Pons (tissue), 1 donor: ENCODE data around the gene RBM44.

Source experiments
- DNase-seq: peaks from one replicate; pipeline ENCODE4 v3.0.0-alpha.2; 2016; ENCODE audit warnings: low spot score

The RBM44 gene

DNA sequence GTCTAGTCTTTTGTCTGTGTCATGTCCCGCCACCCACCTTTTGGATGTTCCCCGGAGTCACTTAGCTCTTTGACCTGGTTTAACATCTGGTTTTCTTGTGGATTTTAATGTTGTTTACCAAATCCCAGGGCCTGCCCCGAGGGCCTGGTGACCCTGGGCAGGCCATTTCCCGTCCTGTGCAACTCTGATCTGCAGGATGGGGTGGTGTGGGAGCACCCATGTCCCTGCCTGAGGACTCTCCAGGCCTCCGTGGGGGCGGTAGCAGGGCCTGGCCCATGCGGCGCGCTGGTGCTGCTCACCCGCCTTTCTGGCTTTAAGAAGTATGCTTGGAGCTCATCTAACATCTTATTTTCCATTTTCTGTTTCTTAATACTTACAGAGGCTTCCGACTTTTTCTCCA, 71.5 kb downstream of the RBM44 start:
- no peak for DNase-seq

GRCh38 chr2:237870754-237871651, 72.4 kb downstream of the RBM44 start:
- DNase-seq = no peak

GRCh38 chr2:237872178-237872887, 73.8 kb downstream of the RBM44 start:
- DNase-seq = no peak

DNA sequence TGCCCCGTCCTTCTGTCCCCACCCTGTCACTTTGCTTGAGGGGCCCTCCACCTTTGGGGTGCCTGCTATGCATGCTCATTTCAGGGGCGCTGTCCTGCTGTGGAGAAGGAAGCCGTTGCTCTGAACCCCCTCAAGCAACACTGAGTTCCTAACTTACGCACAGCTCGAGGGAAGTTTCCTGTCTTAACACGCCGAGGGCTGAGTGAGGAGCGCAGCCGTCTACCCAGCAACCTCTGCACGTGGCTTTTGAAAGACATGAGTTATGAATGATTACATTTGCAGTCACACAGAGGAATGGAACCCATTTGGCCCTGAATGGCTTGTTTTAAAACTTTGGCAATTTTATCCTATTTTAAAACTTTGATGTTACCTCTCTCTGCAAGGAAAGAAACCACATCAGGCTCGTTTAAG, 74.8 kb downstream of the RBM44 start:
- DNase-seq = no peak

GRCh38 chr2:237873897-237874551, 75.4 kb downstream of the RBM44 start:
- no peak for DNase-seq

GRCh38 chr2:237874585-237875161, 76.1 kb downstream of the RBM44 start:
- DNase-seq = no peak

- DNase-seq = no peak
Observed at GRCh38 chr2:237875256-237876060, 76.9 kb downstream of the RBM44 start.

- DNase-seq = no peak
Observed at GRCh38 chr2:237876061-237876526, 77.5 kb downstream of the RBM44 start.

DNA sequence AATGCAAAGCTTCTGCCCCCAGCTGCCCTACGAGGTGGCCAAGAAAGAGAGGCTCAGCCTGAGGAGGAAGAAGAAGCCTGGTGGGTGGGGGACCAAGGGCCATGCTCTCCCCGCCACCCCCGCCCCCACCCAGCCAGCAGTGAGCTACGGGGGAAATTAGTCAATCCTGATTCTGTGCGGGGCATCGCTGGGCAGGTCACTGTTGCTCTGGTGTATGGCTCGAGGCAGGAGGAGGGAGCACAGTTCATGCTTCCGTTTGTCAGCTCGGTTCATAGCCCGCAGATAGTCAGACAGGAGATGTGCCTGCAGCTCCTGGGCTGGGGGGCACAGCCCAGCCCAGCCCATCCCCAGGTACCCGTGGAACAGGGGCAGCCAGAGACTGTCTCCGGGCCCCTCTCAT, 78.0 kb downstream of the RBM44 start:
- DNase-seq = no peak

DNA sequence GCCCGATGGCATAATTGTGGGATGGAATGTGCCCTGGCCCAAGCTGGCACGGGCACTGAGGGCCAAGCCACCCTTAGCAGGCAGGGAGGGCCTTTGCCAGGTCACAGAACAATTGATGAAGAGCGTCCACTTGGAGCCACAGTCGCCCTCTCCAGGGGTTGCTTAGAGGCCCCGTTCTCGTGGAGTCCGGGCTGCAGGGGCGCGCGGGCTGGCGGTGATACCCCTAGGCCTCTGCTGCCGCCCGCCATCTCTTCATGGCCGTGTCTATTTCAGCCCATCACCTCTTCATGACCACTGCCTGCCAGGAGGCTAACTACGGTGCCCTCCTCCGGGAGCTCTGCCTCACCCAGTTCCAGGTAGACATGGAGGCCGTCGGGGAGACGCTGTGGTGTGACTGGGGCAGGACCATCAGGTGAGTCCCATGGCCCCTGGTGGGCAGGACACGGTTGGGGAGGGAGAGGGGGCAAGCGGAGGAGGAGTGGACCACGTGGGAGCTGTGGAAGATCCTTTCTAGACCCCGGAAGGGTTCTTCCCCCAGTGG, 78.4 kb downstream of the RBM44 start:
- DNase-seq = no peak

DNA sequence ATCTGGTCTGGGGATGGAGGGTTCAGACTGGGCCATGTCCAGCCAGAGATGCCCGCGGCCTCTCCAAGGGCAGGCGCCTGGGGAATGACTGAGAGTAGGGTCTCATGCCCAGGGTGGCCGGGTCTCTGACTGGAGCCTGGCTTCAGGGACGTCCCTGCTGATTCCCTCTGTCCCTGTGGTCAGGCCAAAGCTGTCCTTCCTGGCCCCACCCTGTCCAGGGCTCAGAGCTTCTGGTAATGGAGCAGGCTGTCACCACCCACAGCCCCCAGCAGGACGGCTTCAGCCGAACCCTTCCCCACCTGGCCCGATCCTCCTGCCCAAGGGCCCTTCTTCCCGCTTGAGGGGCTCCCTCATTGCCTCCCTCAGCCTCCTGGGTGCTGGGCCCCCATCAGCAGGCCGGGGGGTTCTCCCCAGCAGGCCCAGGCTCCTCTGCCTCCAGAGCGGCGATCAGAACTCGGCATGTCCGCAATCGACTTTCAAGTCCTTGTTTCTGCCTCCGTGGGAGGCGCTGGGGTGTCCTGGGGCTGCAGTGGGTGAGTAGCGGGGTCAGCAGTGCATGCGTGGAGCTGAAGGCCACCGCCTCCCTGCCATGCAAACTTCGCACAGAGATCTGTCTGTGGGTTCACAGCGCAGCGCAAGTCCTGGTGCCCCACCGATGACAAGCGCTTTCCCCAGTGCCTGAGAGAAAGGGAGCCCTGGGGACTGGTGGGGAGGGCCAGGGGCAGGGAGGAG, 79.2 kb downstream of the RBM44 start:
- DNase-seq = no peak

DNA sequence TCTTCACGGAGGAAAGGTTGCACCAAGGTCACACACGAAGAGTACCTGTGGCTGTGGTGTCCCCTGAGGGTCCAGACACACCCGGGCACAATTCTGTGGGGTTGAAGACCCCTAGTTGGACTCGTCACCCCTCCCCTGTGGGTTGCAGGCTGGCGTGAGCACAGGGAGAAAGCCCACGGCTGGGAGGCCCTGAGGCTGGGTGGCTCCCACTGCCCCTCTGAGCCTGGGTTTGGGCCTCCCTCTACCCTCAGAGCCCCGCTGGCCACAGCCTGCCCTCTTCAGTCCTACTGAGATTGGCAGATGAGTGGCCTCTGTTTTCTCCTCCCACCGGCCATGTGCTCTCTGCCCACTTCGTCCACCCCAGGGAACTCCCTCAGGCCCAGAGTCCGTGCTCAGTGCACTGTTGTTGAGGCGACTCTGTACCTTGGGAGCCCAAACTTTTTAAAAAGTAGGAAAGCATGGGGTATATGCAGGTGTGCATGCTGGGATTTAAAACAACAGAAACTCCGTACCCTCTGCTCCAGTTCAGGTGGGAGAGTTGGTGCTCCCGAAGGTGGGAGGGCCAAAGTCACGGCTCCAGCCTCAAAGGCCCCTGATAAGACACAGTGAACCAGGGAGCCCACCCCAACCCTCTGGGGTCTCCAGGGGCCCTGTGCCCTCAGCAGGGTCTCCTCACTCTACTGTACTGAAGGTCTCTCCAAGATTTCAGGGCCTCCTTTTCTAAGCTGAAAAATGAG, 79.9 kb downstream of the RBM44 start:
- no peak for DNase-seq

DNA sequence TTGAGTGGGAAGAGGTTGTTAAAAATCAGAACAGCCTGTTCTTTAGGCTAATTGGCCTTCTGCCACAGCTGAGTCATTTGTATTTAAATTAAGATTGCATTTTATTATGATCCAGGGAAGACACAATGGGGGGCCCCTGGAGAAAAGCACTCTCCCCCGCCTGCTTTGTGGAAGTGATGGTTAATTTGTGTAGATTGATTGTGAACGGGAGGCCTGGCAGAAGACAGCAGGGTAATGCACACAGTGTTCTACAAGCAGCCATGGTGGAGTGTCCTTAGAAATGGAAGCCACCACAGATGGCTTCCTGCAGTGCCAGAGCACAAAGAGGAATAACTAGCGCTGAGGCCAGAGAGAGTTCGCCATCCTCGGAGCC, 80.5 kb downstream of the RBM44 start:
- no peak for DNase-seq

- DNase-seq = no peak
Observed at GRCh38 chr2:237879991-237880560, 81.5 kb downstream of the RBM44 start.

DNA sequence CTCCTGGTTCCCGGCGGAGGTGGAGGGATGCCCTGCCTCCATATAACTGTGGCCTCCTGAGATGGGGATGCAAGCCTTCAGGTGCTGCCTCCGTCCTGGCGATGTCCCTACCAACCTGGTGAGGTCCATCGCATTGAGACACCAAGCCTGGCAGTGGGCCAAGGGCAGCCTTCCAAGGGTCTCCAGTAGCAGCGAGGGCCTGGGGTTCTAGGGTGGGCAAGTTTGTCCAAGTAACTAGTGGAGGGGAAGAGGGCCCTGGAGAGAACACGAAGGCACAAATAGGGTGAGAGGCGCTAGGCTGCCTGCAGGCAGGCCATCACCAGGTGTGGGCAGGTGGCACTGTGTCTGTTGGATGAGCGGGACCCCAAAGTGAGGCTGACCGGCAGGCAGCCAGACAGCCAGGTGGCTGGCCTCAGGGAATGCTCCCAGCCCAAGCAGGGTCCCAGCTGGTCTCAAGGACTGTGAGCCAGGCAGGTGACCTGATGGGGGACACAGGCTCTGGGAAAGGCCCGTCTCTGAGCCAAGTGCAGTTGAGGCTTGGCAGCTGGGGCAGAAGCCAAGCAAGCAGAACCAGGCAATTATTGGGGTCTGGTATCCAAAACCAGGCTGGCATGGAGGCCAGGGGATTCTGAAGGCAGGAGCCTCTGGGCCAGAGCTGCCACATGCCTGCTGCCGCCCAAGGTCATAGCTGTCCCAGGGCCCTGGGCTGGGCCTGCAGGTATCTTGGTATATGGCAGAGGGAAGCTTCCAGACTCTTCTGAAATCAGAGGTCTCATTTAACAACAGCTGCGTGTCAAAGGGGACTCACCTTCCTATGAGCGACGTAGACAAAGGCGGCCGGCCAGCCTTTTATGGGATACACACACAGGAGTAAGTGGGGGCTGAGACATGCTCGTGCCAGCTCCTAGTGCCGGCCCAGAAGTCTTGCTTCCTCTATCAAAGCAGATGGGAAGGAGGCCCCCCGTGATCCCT, 84.2 kb downstream of the RBM44 start:
- no peak for DNase-seq

DNA sequence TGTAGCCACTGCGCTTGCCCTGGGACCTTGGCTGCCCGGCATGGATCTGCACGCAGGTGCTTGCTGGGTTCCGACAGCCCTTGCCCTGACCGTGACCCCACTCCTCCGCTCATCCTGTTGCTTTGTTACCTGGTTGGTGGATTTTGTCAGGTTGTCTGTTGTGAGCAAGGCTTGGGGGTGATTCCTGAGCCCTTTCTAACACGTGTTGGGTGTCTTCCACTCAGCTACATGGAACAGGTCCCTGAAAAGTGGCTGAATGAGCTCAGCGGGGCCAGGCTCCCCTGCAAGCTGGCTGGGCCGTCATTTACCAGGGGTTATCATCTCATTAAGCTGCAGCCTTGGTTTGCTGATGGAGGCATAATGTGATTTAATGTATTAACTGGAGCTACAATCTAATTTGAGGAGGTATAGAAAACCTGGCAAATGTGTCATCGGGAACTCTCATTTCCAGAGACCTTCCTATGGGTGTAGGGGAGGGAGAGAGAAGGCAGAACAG, 85.4 kb downstream of the RBM44 start:
- no peak for DNase-seq

DNA sequence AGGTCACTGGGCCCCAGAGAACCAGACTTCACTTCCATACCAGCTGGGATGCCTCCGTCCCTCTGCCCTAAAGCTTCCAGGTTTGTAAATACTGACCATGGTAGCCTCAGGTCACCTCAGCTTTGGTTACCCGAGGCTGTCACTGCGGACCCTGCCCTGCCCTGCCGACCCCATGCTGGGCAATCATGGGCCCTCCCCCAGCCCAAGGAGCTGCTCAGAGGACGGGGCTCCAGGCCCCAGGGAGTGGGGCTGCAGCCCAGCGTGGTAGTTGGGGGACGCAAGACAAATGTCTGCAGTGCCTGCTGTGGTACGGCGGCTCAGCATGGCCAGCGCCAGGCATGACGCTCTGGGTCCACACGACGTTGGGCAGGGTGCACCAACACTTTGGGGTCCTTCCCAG, 86.1 kb downstream of the RBM44 start:
- no peak for DNase-seq
